Activated CD4-positive, CD25-positive, alpha-beta regulatory T cell treated with anti-CD3 and anti-CD28 coated beads, Interleukin-2, amount 50 U/mL, for 16 hours (primary cell): ENCODE measurements around the gene GPR17.

ENCODE experiments used
- DNase-seq: peaks from one replicate; pipeline ENCODE4 v3.0.0-alpha.2; 2020; ENCODE audit warnings: low read depth, low spot score

The GPR17 gene

GRCh38 chr2:127654084-127654837 is 8.3 kb downstream of the GPR17 start:
- no peak for DNase-seq

DNA sequence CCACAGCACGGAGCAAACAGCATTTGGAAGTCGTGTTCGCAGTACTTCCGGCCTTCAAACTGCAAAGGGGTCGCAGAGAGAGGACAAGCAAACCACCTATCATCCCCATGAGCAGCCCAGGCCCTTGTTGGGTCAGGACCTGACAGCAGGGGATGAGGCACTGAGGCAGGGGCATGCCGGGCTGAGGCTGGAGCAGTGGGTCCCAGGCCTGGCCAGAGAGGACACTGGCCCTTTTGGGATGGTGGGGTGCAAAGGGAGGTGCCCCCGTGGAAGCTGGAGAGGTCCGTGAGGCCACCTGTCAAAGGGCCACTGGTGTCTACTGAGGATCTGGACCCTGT is 8.9 kb downstream of the GPR17 start:
- no peak for DNase-seq

- DNase-seq = no peak
Measured at GRCh38 chr2:127655209-127656073, 9.5 kb downstream of the GPR17 start.

DNA sequence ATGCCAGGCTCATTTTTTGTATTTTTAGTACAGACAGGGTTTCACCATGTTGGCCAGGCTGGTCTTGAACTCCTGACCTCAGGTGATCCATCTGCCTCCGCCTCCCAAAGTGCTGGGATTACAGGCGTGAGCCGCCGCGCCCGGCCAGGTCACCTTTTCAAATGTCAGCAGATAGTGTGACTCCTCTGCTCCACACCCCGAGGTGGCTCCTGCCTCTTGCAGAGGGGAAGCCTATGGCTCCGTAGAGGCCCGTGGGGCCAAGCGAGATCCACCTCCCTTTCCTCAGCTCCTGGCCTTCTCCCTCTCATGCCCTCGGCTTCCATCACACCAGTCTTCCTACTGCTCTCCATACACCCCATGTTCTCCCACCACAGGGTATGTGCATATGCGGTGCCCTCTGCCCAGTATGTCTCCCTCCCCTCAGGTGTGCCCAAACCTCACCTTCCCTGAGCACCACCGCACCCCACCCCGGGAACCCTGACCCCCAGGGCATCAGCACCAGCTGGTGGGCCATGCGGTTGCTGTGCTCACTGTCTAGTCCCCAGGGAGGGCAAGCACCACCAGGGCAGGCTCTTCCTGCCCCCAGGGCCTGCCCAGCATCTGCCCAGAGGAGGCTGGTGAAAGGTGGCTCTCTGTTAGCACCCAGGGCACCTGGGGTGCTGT is 10.7 kb downstream of the GPR17 start:
- DNase-seq = no peak

- no peak for DNase-seq
Measured at GRCh38 chr2:127657232-127657595, 11.3 kb downstream of the GPR17 start.

DNA sequence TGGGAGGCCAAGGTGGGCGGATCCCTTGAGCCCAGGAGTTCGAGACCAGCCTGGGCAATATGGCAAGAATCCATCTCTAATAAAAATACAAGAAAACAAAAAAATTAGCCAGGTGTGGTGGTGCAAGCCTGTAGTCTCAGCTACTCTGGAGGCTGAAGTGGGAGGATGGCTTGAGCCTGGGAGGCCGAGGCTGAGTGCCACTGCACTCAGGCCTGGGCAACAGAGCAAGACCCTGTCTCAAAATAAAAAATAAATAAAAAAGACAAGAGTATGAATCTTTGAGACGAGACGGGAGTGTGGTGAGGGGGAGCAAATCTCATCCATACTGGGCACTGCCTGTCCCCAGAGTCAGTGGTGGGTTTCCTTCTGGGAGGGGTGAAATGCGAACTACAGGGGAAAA is 12.2 kb downstream of the GPR17 start:
- DNase-seq = no peak

- DNase-seq = no peak
Measured at GRCh38 chr2:127658641-127659407, 12.9 kb downstream of the GPR17 start.

DNA sequence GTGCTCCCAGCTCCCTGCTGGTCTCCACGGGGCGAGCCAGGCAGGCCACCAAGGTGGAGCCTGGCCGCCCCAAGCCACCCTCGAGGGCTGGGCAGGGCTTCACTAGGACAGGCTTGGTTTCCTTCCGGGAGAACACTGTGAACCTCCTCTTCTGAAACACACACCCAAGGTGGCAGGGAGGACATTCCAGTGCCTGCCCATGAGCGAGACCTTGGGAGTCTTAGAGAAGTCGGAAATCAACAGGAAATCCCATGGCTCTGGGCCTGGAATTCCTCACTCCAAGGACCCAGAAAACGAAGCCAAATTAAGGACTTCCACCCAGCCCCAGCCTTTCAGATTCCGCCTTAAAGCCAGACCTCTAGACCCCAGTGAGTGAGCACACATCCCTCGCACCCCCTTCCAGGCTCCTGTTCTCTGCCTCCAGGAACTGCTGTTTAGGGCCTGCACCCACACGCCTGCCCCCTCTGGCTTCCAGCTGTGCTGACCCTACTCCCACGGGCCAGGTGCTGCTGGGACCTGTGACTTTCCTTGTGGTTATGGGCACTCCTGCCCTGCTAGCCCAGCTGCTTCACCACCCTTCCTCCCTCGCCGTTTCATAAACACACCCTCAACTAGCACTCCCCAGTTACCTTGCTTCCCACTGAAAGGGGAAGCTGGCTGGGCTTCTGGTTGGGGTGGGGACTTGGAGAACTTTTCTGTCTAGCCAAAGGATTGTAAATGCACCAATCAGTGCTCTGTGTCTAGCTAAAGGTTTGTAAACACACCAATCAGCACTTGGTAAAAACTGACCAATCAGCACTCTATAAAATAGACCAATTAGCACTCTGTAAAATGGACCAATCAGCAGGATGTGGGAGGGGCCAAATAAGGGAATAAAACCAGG is 13.7 kb downstream of the GPR17 start:
- DNase-seq = no peak

GRCh38 chr2:127660291-127660578 is 14.3 kb downstream of the GPR17 start:
- no peak for DNase-seq

GRCh38 chr2:127661072-127661649 is 15.2 kb downstream of the GPR17 start:
- no peak for DNase-seq

GRCh38 chr2:127661949-127662510 is 16.1 kb downstream of the GPR17 start:
- no peak for DNase-seq

DNA sequence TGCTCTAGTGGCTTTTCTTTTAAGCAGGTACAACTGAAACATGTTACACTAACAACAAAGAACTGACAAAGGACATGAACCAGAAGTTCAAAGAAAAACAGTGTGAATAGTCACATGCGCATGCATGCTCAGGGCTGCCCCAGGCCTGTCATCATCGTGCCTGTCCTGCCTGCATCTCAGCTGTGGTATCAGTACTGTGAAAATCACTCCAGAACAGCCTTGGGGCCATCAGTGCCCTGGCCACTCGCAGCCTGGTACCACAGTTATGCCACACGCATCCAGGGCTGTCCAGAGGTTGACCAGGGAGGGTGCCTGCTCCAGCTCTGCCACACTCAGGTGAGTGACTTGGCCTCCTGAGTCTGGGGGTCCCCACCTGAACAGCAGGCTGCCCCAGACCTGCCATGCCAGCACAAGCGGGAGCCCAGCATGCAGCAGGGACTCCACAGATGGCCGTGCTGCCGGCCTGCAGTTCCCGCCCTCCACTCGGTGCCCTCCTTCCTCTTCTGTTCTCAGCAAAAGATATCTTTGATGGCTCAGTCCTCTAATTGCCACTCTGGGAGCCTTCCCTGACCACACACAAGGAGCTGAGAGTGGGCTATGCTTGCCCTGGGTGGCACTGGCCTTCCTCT is 17.1 kb downstream of the GPR17 start:
- DNase-seq = no peak

- DNase-seq = no peak
Measured at GRCh38 chr2:127663566-127664064, 17.7 kb downstream of the GPR17 start.

- no peak for DNase-seq
Measured at GRCh38 chr2:127664065-127664894, 18.3 kb downstream of the GPR17 start.

- DNase-seq = no peak
Measured at GRCh38 chr2:127664895-127665225, 18.9 kb downstream of the GPR17 start.

GRCh38 chr2:127665267-127665893 is 19.4 kb downstream of the GPR17 start:
- DNase-seq = no peak

DNA sequence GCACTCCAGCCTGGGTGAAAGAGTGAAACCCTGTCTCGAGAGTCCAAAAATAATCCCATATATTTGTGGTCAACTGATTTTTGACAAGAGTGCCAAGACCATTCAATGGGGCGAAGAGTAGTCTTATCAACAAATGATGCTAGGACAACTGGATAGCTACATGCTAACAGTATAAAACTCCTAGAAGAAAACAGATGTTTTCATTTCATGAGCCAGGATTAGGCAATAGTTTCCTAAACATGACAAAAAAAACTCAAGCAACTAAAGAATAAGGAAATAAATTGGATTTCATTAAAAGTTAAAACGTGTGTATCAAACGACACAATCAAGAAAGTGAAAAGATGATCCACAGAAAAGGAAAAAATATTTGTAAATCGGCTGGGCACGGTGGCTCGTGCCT is 23.1 kb downstream of the GPR17 start:
- no peak for DNase-seq
